Eye (tissue), 1 donor: ENCODE measurements around the gene MTUS2.
A peak's percentile ranks its signal among the peaks of the same experiment; 100 is the strongest.
"Not testable (repeated sequence)": the region's sequence is repeated elsewhere in the genome, so short reads cannot be mapped to it uniquely, and the experiment has no call there.

Experiments
- DNase-seq: peaks from one replicate; pipeline ENCODE4 v3.0.0-alpha.2; 2015

The MTUS2 gene

DNA sequence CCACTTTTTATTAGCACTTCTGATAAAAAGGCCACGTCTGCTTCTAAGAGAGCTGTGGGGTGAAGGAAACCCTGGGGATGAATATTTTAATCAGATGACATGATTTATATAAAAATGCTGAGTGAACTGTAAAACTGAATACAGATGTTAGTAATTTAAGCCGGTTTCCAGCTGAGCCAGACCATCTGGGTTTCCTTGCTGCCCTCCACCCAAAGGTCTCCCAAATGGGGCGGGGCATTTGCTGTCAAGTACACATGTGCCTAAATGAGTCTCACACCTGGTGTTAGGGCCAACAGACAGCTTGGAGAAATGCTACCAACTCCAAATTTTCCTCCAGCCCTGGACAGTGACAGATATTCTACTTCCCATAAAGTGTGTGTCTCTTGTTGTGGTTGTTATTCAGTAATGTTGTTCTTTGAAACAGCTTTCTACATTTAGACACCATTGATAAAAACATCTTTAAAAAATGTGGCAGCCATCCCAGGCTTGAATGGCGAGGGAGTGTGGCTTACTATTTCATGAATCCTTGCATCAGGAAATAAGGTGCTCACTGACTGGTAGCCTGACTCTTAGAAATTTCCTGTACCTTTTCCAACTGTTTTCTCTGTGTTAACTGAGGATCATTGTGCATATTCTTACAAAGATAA is 350.4 kb downstream of the MTUS2 start:
- DNase-seq: peak; percentile 30

DNA sequence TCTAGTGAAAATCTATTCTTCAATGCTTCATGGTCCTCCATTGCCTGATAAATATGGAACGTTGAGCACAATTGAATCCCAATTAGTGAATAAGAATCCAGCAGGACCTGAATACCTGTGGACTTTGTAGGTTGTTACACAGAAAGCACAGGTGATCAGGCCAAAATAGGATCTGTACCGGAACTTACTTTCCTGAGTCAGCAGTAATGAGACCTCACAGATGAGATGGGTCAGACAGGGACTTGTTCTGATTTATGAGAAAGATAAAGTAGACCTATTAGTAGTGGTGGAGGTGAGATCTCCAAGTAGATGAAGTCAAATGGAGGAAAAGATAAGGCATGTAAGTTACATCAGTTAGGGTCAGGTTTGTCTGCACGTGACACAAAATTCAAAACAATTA is 351.1 kb downstream of the MTUS2 start:
- no peak for DNase-seq

DNA sequence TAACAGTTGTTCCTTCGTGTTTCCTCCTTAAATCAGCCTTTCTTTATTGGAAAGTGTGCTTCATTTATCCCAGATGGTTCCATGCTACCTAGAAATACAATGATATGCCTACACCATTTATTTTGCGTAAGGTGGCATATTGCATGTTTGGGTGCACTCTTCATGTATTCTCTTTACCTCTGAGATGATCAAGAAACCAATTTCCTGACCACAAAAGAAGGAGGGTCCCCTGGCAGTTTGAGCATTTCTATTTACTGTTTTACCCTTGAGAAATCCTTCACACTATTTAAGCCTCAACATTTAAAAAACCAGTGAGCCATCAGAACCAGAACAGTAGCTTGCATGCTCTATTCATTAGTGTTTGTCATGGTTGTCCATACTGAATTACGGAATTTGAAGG is 354.0 kb downstream of the MTUS2 start:
- no peak for DNase-seq

- DNase-seq: no peak
Measured at GRCh38 chr13:29175250-29175873, 355.2 kb downstream of the MTUS2 start.

DNA sequence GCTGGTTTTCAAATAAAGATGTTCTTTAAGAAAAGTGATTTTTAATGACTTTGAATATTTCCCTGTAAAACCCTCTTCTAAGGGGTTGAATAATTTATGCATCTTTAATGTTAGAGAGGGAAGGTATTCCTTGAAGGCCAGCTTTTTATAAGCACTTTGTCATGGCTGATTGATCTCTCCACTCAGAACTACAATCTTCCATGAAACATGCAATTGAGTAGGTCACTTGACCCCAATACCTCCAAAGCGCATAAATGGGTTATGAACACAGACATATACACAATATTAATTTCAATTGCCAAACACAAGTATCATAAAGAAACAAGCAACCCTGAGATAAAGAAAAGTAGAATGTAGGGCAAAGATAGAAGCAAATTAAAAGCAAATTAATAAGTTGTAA is 359.9 kb downstream of the MTUS2 start:
- peak; percentile 52 for DNase-seq

DNA sequence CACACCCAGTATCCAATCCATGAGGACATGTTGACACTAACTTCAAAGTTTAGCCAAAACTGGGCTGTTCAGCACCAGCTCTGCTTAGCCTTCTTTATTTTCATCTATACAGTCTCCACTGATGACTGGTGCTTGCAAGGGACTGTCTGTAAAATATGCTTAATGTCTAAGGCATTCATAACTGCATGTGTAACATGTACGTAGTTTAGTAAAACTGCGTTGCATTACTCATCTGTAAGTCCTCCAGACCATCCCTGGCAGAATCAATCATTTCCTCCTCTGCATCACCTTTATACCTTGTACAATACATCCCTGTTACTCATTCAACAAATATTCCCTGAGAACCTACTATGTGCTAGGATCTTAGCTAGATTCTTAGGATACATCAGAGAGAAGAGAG is 362.1 kb downstream of the MTUS2 start:
- no peak for DNase-seq

DNA sequence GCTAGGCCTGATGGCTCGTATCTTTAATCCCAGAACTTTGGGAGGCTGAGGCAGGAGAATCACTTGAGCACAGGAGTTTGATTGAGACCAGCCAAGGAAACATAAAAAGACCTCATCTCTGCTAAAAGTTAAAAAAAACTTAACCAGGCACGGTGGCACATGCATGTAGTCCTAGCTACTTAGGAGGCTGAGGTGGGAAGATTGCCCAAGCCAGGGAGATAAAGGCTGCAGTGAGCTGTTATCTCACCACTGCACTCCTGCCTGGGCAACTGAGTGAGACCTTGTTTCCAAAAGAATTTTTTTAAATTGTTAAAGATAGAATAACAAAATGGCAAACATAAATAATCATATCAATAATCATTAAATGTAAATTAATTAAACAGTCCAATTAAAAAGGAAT is 365.8 kb downstream of the MTUS2 start:
- no peak for DNase-seq

GRCh38 chr13:29187584-29187983 is 367.4 kb downstream of the MTUS2 start:
- DNase-seq: no peak

DNA sequence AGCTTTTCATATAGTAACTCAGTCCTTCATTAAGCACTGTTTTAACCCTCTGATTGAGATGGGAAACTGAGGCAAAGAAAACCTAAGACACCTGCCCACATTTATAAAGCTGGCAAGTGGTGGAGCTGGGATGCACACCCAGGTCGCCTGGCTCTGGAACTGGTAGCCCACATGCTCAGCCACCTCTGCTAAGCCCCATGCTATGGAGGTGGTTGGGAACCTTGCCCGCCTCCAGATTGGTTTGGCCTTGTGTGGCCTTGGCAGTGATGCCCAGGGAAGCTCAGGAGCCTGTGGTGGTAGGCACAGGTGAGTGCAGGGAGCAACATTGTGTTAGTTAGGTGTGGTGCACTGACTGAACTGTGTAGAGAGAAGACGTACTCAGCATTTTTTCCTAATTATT is 370.2 kb downstream of the MTUS2 start:
- DNase-seq: no peak

GRCh38 chr13:29193083-29193482 is 372.9 kb downstream of the MTUS2 start:
- no peak for DNase-seq

- no peak for DNase-seq
Measured at GRCh38 chr13:29195456-29195855, 375.3 kb downstream of the MTUS2 start.

- DNase-seq: no peak
Measured at GRCh38 chr13:29196409-29197074, 376.4 kb downstream of the MTUS2 start.

- not testable (repeated sequence) for DNase-seq
Measured at GRCh38 chr13:29202753-29203152, 382.6 kb downstream of the MTUS2 start.

- no peak for DNase-seq
Measured at GRCh38 chr13:29204651-29205050, 384.5 kb downstream of the MTUS2 start.

DNA sequence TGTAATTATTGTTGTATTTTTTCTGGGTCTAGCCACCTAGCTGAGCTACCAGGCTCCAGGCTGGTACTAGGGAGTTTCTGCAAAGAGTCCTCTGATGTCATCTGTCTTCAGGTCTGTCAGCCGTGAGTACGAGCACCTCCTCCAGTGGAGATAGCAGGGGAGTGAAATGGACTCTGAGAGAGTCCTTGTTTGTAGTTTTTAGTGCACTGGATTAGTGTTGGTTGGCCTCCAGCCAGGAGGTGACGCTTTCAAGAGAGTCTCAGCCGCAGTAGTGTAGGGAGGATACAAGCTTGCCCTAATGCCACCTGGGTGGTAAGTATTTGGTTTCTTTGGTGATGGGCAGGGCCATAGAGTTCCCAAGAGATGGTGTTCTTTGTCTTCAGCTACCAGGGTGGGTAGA is 390.5 kb downstream of the MTUS2 start:
- no peak for DNase-seq

GRCh38 chr13:29211162-29211561 is 391.0 kb downstream of the MTUS2 start:
- DNase-seq: not testable (repeated sequence)

- DNase-seq: no peak
Measured at GRCh38 chr13:29222458-29222857, 402.3 kb downstream of the MTUS2 start.

DNA sequence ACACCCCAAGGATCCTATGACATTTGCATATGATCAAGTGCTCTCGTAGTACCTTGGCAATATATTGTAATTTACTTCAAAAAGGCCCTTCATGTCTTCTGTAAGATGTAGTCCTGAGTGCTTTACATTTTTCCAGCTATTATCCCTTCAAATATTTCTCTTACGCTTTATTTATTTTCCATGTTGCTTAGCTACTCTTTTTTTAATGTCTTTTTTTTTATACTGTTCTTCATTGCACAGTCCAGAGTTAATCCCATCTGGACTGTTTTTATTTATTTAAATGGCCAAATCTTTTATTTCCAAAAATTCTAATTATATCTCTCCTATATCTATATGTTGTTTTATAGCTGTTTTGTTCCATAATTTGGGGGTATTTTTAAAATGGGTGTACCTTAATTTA is 404.1 kb downstream of the MTUS2 start:
- no peak for DNase-seq

- DNase-seq: peak; percentile 31
Measured at GRCh38 chr13:29227576-29227975, 407.4 kb downstream of the MTUS2 start.

DNA sequence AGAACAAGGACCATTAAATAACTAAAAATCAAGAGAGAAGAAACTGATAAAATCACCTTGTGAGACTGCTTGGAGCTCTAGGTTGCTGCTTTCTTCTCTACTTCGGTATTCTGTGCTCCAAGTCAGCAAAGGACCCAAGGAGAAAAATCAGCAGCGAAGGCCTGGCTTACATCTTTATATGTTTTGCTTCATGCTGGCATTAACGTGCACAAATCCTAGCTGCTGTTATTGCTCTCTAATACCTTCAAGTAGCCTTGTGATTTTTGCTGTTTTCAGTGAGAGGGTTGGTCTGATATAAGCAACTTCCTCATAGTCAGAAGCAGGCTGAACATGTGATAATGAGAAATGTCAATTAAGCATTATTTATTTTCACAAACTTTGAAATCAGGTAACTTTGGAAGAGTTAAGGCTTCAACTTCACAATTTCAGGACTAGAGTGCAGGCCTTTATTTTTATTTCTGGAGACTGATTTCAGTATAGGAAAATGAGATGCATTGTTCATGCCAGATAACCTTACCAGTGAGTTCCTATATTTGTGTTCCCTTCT is 410.2 kb downstream of the MTUS2 start:
- DNase-seq: no peak

- DNase-seq: no peak
Measured at GRCh38 chr13:29239653-29240525, 419.8 kb downstream of the MTUS2 start.

DNA sequence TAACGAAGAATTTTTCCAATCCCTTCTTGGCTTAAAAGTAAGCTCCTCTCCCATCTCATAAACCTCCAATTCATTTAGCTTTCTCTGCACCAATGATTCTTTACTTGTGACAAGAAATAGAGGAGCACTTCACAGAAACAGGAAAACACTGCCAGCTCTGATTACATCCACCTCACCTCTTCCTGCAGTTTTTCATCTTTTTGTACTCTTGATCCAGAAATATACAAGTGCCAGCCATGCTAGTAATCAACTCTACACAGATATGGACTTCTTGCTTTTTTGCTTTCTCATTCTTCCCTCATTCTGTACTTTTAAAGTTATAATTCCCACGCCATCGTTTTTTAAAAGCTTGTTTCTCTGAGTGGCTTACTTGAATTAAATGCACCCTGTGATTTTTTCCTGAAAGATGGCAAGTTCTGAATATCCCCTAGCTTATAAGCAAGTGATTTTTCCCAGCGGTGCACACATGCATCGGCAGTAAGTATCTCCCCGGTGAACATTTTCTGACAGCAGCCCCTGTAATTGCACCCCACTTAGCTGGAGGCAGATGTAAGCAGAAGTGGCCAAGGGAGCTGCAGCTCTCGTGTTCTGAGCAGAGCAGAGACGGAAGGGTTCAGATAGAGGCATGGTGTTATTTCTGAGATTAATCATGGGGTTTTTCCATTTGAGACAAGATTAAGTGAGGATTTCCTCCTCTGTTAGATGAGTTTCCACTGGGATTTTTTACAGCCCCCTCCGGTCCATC is 434.7 kb downstream of the MTUS2 start:
- peak; percentile 58 for DNase-seq
